ENCODE results near the gene IFI27L2. TPM values are rescaled to one million over a fixed set of nuclear protein-coding genes. Genes with fewer than 3 reads are reported as not detected.
A peak's percentile ranks its signal among the peaks of the same experiment; 100 is the strongest.

Gene IFI27L2
- total RNA-seq, 1 experiment from 2014 or later: 28.6 TPM

- H4K20me1 ChIP-seq (ENCODE audit: control insufficient read depth, insufficient read depth, insufficient read length): no peaks in the 10 kb centered on the region
- H3K9me3 ChIP-seq (ENCODE audit: control insufficient read depth, low read depth, low read length): no peaks in the 10 kb centered on the region
- no peak overlapping the region for H2BK15ac ChIP-seq (ENCODE audit: low read depth, low read length)
- no peak overlapping the region for H3K4ac ChIP-seq (ENCODE audit: low read depth, low read length)
- no peak for TF ChIP-seq CTCF (conservative IDR thresholded peaks at IDR 0.05)
- H3K9ac ChIP-seq (ENCODE audit: extremely low read depth, insufficient read length, low read length): no peak overlapping the region
- Mint-ChIP-seq H3K27ac (no peak overlapping the region), H3K9me3 (no peaks in the 10 kb centered on the region), H3K4me1 (peaks cover 36 to 46% of the 10 kb centered on the region in 2 experiments), H3K27me3 (ENCODE audit: low read depth) (peaks cover 40% of the 10 kb centered on the region), H3K36me3 (ENCODE audit: insufficient read depth in 1 of 3, low read depth in 3 of 3) (peaks cover 0 to 5% (median 0%) of the 10 kb centered on the region in 3 experiments; a peak in 1 of 7 replicates), H3K4me3 (peak overlapping the region in 1 of 2 experiments; percentile 20; a peak in 1 of 5 replicates)
- no peaks in the 10 kb centered on the region for H3K79me1 ChIP-seq (ENCODE audit: insufficient read depth, low read depth, low read length, poor library complexity, severe bottlenecking)
- no peak overlapping the region for H3T11ph ChIP-seq (ENCODE audit: low read length)
- H3K27me3 ChIP-seq (ENCODE audit: insufficient read depth, low read length): no peaks in the 10 kb centered on the region; the same call in 1 of the 2 replicates
- H3K27ac ChIP-seq (ENCODE audit: insufficient read length, low read depth, low read length): no peak overlapping the region
- no peak overlapping the region for H2BK12ac ChIP-seq (ENCODE audit: insufficient read length, low read depth, low read length)
- no peak overlapping the region for H3K23ac ChIP-seq (ENCODE audit: insufficient read length, low read depth, low read length)
- H2AFZ ChIP-seq (ENCODE audit: low read length): no peak overlapping the region
- no peak overlapping the region for H3K4me2 ChIP-seq (ENCODE audit: insufficient read depth, insufficient read length, low read length)
- H4K91ac ChIP-seq (ENCODE audit: insufficient read length, low read depth, low read length): no peak overlapping the region
- peaks cover 3% of the 10 kb centered on the region; the same call in 1 of the 2 replicates for H3K79me2 ChIP-seq (ENCODE audit: insufficient read depth, low read length)
- no peak overlapping the region for H4K5ac ChIP-seq (ENCODE audit: insufficient read length, low read depth, low read length)
- no peak overlapping the region for H2BK20ac ChIP-seq (ENCODE audit: low read depth, low read length, poor library complexity, severe bottlenecking)
- no peak overlapping the region for H2BK5ac ChIP-seq (ENCODE audit: insufficient read length, low read length)
- H2BK120ac ChIP-seq (ENCODE audit: low read depth, low read length, poor library complexity, severe bottlenecking): no peak overlapping the region
- DNase-seq: no peak
- peaks cover 11% of the 10 kb centered on the region for H3K23me2 ChIP-seq (ENCODE audit: insufficient read length, low read depth, low read length, poor library complexity, severe bottlenecking)
- H2AK5ac ChIP-seq (ENCODE audit: insufficient read length, low read length): no peak overlapping the region
- H3K18ac ChIP-seq (ENCODE audit: insufficient read length, low read depth, low read length): no peak overlapping the region
- no CpG with 5 or more reads among the region's 3 CpGs for WGBS (ENCODE audit: extremely low coverage, insufficient read length, low lambda C conversion rate)
- H3K4me1 ChIP-seq (ENCODE audit: insufficient read depth, low read length): peaks cover 3% of the 10 kb centered on the region; the same call in 1 of the 2 replicates
- H4K8ac ChIP-seq (replicated peaks; ENCODE audit: insufficient read length, low read depth, low read length): no peak overlapping the region
- no peak overlapping the region for H3K56ac ChIP-seq (ENCODE audit: insufficient read length, low read depth, low read length)
- no peak overlapping the region for H3K14ac ChIP-seq (ENCODE audit: insufficient read depth, low read length)
Measured at GRCh38 chr14:94176808-94177207, 47.4 kb upstream of the IFI27L2 start.
